GM12878 (cell line): ENCODE measurements around the gene FOXP1. TPM values are rescaled to one million over a fixed set of nuclear protein-coding genes. Genes with fewer than 3 reads are reported as not detected.

Experiments used
- ATAC-seq: fragments of 200-7000 bp; cut with Tn5 transposase; 3 replicates; pipeline ENCODE4 v1.9.1; 2020; ENCODE audit warnings: mild to moderate bottlenecking, moderate library complexity
- BruUV-seq: library from RNA; stranded (reverse); fragments of 400-500 nt; replicated peaks from 2 replicates; lab custom pipeline; 2021; lab: Mats Ljungman, UMichigan
- CTCF ChIA-PET: fragments of 300-600 bp; sonication (Branson Sonifier 250); formaldehyde crosslinking; extraction: SDS; loops from one replicate; lab custom pipeline; 2021; ENCODE audit warnings: inconsistent platforms; lab: Yijun Ruan, JAX
- POLR2A ChIA-PET: fragments of 350-600 bp; formaldehyde crosslinking; extraction: SDS; loops from one replicate; lab custom pipeline; 2021; ENCODE audit warnings: inconsistent platforms; lab: Charles Lee
- RAD21 ChIA-PET: fragments of 300-600 bp; sonication (Branson Sonifier 250); formaldehyde crosslinking; loops from one replicate; lab custom pipeline; 2023; ENCODE audit warnings: antibody characterized with exemption; ENCODE audit not compliant: unreplicated experiment; lab: Charles Lee
- SMC1A ChIA-PET: fragments of 300-600 bp; sonication (Branson Sonifier 250); formaldehyde crosslinking; loops from one replicate; lab custom pipeline; 2023; ENCODE audit not compliant: unreplicated experiment, uncharacterized antibody; lab: Charles Lee
- DNase-seq: peaks from one replicate; pipeline ENCODE4 v3.0.0-alpha.2; 2011; ENCODE audit warnings: low read depth, low spot score
- FAIRE-seq: peaks from 3 replicates; lab custom pipeline; 2011; peaks lifted over from hg19 to GRCh38; lab: Jason Lieb, UNC
- H2AFZ ChIP-seq: 2 replicates; pipeline ENCODE4 v1.6.0; 2011; ENCODE audit warnings: low read depth, low read length, control low read depth; ENCODE audit not compliant: control insufficient read depth
- H3K27ac ChIP-seq: 2 replicates; pipeline ENCODE4 v1.5.1; 2011; ENCODE audit warnings: control low read depth; ENCODE audit not compliant: control insufficient read depth, insufficient read depth
- H3K27me3 ChIP-seq, 2 experiments: replicated peaks in 1 of 2; 2 replicates each; pipeline versions ENCODE4 v1.6.0 to v1.6.1; 2011; ENCODE audit warnings: low read length in 1 of 2; ENCODE audit not compliant: control insufficient read depth in 2 of 2, insufficient read depth in 2 of 2
- H3K36me3 ChIP-seq, 2 experiments: 2 replicates each; pipeline ENCODE4 v1.5.1; 2011; ENCODE audit warnings: low read length in 1 of 2; ENCODE audit not compliant: control insufficient read depth in 2 of 2, insufficient read depth in 2 of 2
- H3K4me1 ChIP-seq: 2 replicates; pipeline ENCODE4 v1.6.1; 2011; ENCODE audit warnings: mild to moderate bottlenecking, low read length, moderate library complexity, mixed read lengths; ENCODE audit not compliant: control insufficient read depth, insufficient read depth
- H3K4me2 ChIP-seq: 2 replicates; pipeline ENCODE4 v1.6.0; 2011; ENCODE audit warnings: control low read depth; ENCODE audit not compliant: control insufficient read depth, insufficient read depth
- H3K4me3 ChIP-seq: fragments of 200-600 bp; sonication (generic); 2 replicates; pipeline ENCODE4 v1.5.1; 2016
- H3K79me2 ChIP-seq: 2 replicates; pipeline ENCODE4 v1.6.0; 2011; ENCODE audit warnings: low read length; ENCODE audit not compliant: control insufficient read depth, insufficient read depth
- H3K9ac ChIP-seq: 2 replicates; pipeline ENCODE4 v1.8.0; 2011; ENCODE audit warnings: low read length, control low read depth, mixed read lengths; ENCODE audit not compliant: control insufficient read depth, insufficient read depth
- H3K9me3 ChIP-seq: replicated peaks from 3 replicates; pipeline ENCODE4 v1.5.1; 2011; ENCODE audit warnings: mild to moderate bottlenecking, low read length; ENCODE audit not compliant: control insufficient read depth, insufficient read depth
- H4K20me1 ChIP-seq: 2 replicates; pipeline ENCODE4 v1.6.0; 2011; ENCODE audit not compliant: control insufficient read depth, insufficient read depth
- BRCA1 ChIP-seq: IDR thresholded peaks from 2 replicates; pipeline ENCODE4 v1.6.1; 2011; ENCODE audit warnings: low read depth, low read length, improper control_type of control experiment
- CHD4 ChIP-seq: fragments of 200-600 bp; sonication (generic); IDR thresholded peaks from 2 replicates; pipeline ENCODE4 v1.6.1; 2016; ENCODE audit warnings: mild to moderate bottlenecking
- CREB1 ChIP-seq: IDR thresholded peaks from 2 replicates; pipeline ENCODE4 v1.6.1; 2012; ENCODE audit warnings: low read depth, mild to moderate bottlenecking, inconsistent platforms
- IKZF2 ChIP-seq, 2 experiments: fragments of 450-650 bp; IDR thresholded peaks; 2 replicates each; pipeline ENCODE4 v1.6.1; 2017; ENCODE audit warnings: mild to moderate bottlenecking in 2 of 2, moderate library complexity in 2 of 2
- SMC3 ChIP-seq: IDR thresholded peaks from 2 replicates; pipeline ENCODE4 v1.6.1; 2011; ENCODE audit warnings: low read length, improper control_type of control experiment, borderline replicate concordance
- USF2 ChIP-seq: IDR thresholded peaks from 2 replicates; pipeline ENCODE4 v1.6.1; 2011; ENCODE audit warnings: low read depth, low read length, improper control_type of control experiment, borderline replicate concordance
- ZBED1 ChIP-seq: IDR thresholded peaks from 2 replicates; pipeline ENCODE4 v1.6.1; 2016; ENCODE audit warnings: borderline replicate concordance
- ZNF274 ChIP-seq: IDR thresholded peaks from one replicate; pipeline ENCODE4 v1.8.0; 2011; ENCODE audit not compliant: insufficient read length, insufficient read depth
- WGBS: methylation state at CpG from one replicate; pipeline ENCODE4 v1.1.6; 2016; ENCODE audit warnings: low lambda C conversion rate; ENCODE audit not compliant: insufficient replicate concordance, insufficient coverage; ENCODE audit errors: missing lambda C conversion rate; 5-methylcytosine and 5-hydroxymethylcytosine counted together
- in situ Hi-C: fragments of 300-500 bp; cut with MboI; formaldehyde crosslinking; loops from 9 replicates; pipeline ENCODE4 v1.14.3; 2018; ENCODE audit warnings: mixed read lengths
- intact Hi-C: fragments of 100-400 bp; cut with micrococcal nuclease; formaldehyde crosslinking; loops from one replicate; pipeline ENCODE4 v1.14.2; 2022; ENCODE audit not compliant: unreplicated experiment
- polyA plus RNA-seq, 11 experiments: library from polyadenylated mRNA; depleted of rRNA in 4 of 11; unstranded in 6 of 11; stranded (reverse) in 5 of 11; fragments of >200 nt; fragmentation: Nextera tagmentation in 4 of 11; fragmentation: Illumina TruSeq in 1 of 11; extraction: Ambion mirVana in 4 of 11; extraction: Trizol in 1 of 11; gene quantifications; 1 replicate in 1 of 11; 2 replicates in 10 of 11; pipeline versions ENCODE4 v1.2.1 to v1.2.3, GENCODE V29; 2011 to 2016; ENCODE audit warnings: inconsistent platforms in 2 of 11, missing spikeins in 2 of 11, low read depth in 1 of 11
- total RNA-seq, 4 experiments: library from RNA; depleted of rRNA in 3 of 4; stranded (reverse); fragments of >200 nt in 3 of 4; fragmentation: Illumina TruSeq in 1 of 4; extraction: Trizol in 1 of 4; gene quantifications; 2 replicates each; pipeline versions ENCODE4 v1.2.1 to v1.2.3, GENCODE V29; 2013 to 2021
- TF ChIP-seq, protein P1 (sequence below): fragments of 450-650 bp; formaldehyde crosslinking; IDR thresholded peaks from 2 replicates; pipeline ENCODE4 v1.4.0; 2020; ENCODE audit warnings: mild to moderate bottlenecking, moderate library complexity
- TF ChIP-seq, protein P2 (sequence below): fragments of 450-650 bp; formaldehyde crosslinking; IDR thresholded peaks from 2 replicates; pipeline ENCODE4 v1.5.0; 2022; ENCODE audit warnings: mild to moderate bottlenecking, missing genetic modification characterization
- TF ChIP-seq, protein P3 (sequence below): fragments of 150-350 bp; IDR thresholded peaks from 2 replicates; pipeline ENCODE4 v1.6.1; 2016; ENCODE audit warnings: low read depth, low read length

Gene FOXP1
- total and polyA plus RNA-seq, 10 of the 15 experiments (the other 5 are each of a cell fraction or from before 2014, with no cell fraction given) = 0.05 to 1.6 (median 0.20) TPM; not detected in 1

GRCh38 chr3:71077070-71077469 lies 506.5 kb downstream of the FOXP1 start:
- 35% methylated on average over 3 of the region's 3 CpGs for WGBS

More at GRCh38 chr3:71077070-71077469, 506.5 kb downstream of the FOXP1 start:
- H3K9ac ChIP-seq = no peak overlapping the region
- peaks cover 0 to 2% of the 10 kb centered on the region in 2 experiments; a peak in 2 of 4 replicates for H3K27me3 ChIP-seq
- TF ChIP-seq CREB1 = no peak
- TF ChIP-seq, protein P1, sequence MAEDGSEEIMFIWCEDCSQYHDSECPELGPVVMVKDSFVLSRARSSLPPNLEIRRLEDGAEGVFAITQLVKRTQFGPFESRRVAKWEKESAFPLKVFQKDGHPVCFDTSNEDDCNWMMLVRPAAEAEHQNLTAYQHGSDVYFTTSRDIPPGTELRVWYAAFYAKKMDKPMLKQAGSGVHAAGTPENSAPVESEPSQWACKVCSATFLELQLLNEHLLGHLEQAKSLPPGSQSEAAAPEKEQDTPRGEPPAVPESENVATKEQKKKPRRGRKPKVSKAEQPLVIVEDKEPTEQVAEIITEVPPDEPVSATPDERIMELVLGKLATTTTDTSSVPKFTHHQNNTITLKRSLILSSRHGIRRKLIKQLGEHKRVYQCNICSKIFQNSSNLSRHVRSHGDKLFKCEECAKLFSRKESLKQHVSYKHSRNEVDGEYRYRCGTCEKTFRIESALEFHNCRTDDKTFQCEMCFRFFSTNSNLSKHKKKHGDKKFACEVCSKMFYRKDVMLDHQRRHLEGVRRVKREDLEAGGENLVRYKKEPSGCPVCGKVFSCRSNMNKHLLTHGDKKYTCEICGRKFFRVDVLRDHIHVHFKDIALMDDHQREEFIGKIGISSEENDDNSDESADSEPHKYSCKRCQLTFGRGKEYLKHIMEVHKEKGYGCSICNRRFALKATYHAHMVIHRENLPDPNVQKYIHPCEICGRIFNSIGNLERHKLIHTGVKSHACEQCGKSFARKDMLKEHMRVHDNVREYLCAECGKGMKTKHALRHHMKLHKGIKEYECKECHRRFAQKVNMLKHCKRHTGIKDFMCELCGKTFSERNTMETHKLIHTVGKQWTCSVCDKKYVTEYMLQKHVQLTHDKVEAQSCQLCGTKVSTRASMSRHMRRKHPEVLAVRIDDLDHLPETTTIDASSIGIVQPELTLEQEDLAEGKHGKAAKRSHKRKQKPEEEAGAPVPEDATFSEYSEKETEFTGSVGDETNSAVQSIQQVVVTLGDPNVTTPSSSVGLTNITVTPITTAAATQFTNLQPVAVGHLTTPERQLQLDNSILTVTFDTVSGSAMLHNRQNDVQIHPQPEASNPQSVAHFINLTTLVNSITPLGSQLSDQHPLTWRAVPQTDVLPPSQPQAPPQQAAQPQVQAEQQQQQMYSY (CRISPR knock-in tag) = no peak
- TF ChIP-seq USF2 = no peak
- no peak for TF ChIP-seq CHD4
- no peak for TF ChIP-seq IKZF2 (IDR thresholded peaks at IDR 0.05)
- TF ChIP-seq ZBED1 = no peak
- TF ChIP-seq ZNF274 = no peak
- TF ChIP-seq BRCA1 = no peak
- TF ChIP-seq SMC3 = no peak
- TF ChIP-seq, protein P2, sequence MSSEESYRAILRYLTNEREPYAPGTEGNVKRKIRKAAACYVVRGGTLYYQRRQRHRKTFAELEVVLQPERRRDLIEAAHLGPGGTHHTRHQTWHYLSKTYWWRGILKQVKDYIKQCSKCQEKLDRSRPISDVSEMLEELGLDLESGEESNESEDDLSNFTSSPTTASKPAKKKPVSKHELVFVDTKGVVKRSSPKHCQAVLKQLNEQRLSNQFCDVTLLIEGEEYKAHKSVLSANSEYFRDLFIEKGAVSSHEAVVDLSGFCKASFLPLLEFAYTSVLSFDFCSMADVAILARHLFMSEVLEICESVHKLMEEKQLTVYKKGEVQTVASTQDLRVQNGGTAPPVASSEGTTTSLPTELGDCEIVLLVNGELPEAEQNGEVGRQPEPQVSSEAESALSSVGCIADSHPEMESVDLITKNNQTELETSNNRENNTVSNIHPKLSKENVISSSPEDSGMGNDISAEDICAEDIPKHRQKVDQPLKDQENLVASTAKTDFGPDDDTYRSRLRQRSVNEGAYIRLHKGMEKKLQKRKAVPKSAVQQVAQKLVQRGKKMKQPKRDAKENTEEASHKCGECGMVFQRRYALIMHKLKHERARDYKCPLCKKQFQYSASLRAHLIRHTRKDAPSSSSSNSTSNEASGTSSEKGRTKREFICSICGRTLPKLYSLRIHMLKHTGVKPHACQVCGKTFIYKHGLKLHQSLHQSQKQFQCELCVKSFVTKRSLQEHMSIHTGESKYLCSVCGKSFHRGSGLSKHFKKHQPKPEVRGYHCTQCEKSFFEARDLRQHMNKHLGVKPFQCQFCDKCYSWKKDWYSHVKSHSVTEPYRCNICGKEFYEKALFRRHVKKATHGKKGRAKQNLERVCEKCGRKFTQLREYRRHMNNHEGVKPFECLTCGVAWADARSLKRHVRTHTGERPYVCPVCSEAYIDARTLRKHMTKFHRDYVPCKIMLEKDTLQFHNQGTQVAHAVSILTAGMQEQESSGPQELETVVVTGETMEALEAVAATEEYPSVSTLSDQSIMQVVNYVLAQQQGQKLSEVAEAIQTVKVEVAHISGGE (CRISPR knock-in tag) = no peak
- TF ChIP-seq, protein P3, sequence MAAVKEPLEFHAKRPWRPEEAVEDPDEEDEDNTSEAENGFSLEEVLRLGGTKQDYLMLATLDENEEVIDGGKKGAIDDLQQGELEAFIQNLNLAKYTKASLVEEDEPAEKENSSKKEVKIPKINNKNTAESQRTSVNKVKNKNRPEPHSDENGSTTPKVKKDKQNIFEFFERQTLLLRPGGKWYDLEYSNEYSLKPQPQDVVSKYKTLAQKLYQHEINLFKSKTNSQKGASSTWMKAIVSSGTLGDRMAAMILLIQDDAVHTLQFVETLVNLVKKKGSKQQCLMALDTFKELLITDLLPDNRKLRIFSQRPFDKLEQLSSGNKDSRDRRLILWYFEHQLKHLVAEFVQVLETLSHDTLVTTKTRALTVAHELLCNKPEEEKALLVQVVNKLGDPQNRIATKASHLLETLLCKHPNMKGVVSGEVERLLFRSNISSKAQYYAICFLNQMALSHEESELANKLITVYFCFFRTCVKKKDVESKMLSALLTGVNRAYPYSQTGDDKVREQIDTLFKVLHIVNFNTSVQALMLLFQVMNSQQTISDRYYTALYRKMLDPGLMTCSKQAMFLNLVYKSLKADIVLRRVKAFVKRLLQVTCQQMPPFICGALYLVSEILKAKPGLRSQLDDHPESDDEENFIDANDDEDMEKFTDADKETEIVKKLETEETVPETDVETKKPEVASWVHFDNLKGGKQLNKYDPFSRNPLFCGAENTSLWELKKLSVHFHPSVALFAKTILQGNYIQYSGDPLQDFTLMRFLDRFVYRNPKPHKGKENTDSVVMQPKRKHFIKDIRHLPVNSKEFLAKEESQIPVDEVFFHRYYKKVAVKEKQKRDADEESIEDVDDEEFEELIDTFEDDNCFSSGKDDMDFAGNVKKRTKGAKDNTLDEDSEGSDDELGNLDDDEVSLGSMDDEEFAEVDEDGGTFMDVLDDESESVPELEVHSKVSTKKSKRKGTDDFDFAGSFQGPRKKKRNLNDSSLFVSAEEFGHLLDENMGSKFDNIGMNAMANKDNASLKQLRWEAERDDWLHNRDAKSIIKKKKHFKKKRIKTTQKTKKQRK = no peak
- CTCF ChIA-PET = interaction anchor here (0.9 kb wide), 1 partner anchor 8 kb away, joined by 3 read pairs; no protein-coding TSS in a partner anchor
- no peak overlapping the region for H3K4me3 ChIP-seq
- SMC1A ChIA-PET = no interaction called here
- no peak overlapping the region for H3K27ac ChIP-seq
- DNase-seq (no peak), FAIRE-seq (no peak), ATAC-seq (no peak)
- POLR2A ChIA-PET = interaction anchor here (0.5 kb wide), 1 partner anchor 637 kb away, joined by 5 read pairs; no protein-coding TSS in a partner anchor
- H3K4me2 ChIP-seq = no peak overlapping the region
- no peaks in the 10 kb centered on the region for H3K79me2 ChIP-seq
- no peaks in the 10 kb centered on the region for H3K36me3 ChIP-seq
- no peak overlapping the region for H2AFZ ChIP-seq
- no peaks in the 10 kb centered on the region for H3K4me1 ChIP-seq
- RAD21 ChIA-PET = no interaction called here
- intact Hi-C loops = no loop called here
- BruUV-seq = no TSS peak
- in situ Hi-C loops = no loop called here
- H4K20me1 ChIP-seq = no peaks in the 10 kb centered on the region
- H3K9me3 ChIP-seq = no peaks in the 10 kb centered on the region; the same call in 2 of the 3 replicates
